HG02798 (cell line): ENCODE results near the gene CRYL1.

Source experiments
- ATAC-seq: cut with Tn5 transposase; IDR thresholded peaks from one replicate; pipeline ENCODE4 v1.9.1; 2021; ENCODE audit warnings: mild to moderate bottlenecking; ENCODE audit not compliant: unreplicated experiment, poor library complexity

Gene CRYL1

DNA sequence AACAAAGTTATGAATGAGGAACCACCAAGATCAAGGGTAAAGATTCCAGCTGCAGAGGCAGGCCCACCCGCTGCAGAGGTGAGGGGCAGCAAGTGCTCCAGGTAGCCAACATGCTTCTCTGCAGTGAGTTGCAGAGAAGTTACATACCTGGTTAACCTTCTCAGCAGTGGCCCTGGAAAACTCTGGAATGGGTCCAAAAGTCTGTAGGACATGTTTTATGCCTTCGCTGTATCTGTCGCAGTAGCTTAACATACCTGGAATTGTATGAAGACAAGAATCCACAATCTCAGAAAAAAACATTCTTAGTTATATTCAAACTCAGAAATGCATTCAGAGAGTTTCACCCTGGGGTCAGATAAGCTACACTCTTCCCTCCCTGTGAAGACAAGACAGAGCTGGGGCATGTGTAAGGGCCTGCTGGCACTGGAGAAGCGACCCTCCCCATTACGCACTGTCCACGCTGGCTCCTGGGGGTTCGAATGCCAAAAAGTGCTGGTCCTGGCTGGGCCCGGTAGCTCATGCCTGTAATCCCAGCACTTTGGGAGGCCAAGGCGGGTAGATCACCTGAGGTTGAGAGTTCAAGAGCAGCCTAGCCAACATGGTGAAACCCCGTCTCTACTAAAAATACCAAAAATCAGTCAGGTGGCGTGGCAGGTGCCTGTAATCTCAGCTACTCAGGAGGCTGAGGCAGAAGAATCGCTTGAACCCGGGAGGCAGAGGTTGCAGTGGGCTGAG is 121.0 kb downstream of the CRYL1 start:
- ATAC-seq: no peak

DNA sequence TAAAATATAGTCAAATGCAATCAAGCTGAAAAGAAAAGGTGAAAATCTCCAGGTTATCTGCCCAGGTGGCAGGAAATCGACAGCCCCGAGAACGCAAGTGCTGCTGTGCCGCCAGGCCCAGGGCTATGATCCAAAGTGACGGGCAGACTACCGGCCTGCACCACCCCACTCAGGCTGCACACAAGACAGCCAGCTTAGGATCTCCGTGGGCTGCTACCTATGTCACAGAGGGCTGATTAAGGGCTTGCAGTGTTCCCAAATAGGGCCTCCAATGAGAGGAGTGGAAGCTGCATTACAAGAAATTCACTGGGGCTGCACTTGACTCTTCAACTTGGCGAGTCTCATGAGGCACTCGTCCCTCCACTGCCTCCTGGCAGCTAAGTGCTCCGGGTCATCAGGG is 121.8 kb downstream of the CRYL1 start:
- no peak for ATAC-seq

DNA sequence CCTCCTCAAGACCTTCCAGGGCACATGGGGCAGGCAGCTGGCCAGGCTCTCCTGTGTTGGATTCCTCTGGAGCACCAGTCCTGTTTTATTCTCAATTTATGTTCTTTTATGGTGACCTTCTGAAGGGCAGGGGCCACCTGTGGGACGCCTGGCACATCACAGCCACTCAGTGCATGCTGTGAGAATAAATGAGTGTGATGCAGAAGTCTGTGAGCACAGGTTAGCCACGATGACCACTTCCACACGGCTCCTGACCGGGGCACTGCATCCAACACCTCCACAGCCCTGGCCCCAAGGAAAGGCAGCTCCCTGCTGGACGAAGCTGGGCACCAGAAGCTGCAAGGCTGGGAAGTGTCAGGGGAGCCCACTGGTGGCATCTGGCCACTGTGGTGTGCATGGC is 122.8 kb downstream of the CRYL1 start:
- ATAC-seq: no peak

DNA sequence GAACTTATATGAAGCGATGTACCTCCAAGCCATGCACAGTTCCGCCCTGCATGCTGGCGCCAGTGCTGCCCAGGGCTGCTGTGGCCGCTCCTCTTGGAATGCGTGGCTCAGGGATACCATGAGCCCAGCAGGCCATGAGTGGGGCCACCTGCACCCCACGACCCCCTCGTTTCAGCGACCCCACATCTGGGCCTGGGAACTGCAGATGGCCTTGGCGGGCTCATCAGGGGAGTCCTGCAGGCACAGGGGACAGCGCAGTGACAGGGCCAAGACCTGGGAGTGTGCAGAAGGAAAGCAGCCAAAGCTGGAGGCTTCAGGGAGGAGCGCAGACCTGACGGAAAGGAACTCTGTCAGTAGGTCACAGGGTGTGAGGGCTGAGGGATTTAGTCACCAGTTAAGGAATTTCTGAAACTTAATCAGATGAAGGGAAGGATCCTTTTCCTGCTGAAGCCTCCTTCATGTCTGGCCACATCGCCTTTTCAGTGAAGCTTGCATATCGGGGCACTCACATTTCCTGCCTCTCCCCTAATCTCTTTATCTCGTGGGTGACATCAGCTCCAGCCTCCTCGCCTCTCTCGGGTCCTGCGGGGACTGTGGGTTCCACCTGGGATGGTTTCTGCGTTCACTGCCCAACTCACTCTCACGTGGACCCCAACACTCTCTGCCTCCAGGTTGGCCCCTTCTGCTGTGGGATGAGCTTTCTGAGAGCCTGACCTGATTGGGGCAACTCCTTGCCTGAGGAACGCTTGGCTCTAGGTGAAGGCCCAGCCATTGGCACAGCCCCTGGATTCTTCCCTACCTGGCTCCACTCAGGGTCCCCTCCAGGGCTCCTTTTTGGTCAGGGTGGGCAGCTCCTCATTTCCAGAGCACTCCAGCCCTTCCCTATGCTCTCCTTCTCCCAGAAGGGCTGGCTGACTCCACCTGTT is 123.5 kb downstream of the CRYL1 start:
- no peak for ATAC-seq

DNA sequence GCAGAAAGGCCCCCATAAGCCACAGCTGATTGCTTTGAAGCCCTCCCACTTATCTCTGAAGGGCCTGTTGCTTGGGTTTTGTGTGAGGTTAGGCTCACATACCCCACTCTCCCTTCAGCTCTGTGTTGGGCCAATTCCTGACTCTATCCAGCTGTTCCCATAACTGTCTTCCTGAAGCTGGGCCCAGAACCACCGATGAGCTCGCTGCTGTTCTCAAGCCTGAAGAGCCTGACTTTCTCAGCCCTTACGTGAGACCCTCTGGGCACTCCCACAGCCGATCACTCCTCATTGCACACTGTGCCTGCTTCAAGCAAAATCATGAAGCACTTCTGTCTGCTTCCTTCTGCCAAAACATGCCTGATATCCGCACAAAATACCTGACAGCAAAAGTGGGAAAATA is 124.1 kb downstream of the CRYL1 start:
- ATAC-seq: no peak

DNA sequence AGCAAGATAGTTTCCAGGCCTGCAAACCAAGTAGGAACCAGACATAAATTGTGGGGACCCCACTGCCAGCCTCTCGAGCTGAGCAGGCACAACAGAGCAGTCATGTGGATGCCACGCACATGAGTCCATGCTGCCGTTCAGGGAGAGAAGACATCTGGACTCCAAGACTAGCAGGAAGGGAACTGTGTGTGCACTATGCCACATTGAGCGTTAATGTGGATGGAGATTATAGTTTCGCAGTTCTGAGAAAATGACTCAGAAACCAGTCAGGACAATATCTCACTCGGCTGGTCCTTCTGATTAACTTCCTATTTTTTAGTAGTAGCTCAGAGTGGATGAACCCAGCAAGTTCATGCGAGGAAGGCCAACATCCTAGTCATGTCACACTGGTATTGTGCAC is 124.9 kb downstream of the CRYL1 start:
- no peak for ATAC-seq

DNA sequence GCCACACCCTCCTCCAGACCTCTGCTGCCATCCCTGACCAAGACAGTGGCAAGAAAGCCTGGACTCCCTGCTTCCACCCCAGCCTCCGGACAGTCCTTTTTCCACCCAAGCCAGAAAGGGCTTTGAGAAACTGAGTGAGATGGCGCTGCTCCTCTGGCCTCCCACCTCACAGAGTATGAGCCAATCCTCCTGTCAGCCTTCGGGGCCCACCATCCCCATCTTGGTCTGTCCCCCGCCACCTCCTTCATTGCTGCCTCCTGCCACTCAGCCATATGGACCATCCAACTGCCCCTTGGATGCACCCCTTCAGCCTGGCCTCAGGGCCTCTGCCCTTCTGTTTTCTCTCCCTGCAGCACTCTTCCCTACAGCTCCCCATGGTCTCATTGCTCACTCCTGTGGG is 125.7 kb downstream of the CRYL1 start:
- ATAC-seq: no peak

DNA sequence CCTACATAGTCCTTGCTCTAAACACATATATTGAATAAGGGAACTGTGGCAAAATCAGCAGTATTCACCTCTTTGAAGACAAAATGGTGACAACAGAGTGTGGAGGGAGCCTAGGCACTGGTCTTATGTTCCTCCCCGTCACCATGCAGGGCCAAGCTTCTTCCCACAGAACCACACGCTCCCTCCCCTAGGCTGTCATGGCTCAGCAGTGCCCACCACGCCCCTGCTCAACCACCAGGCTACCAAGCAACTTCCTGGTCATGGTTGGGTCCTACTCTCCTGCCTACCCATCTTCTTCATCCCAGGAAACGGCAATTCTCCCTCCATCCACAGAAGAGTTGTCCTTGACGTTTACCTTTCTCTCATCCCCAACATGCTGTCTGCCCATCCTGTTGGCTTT is 126.1 kb downstream of the CRYL1 start:
- no peak for ATAC-seq

DNA sequence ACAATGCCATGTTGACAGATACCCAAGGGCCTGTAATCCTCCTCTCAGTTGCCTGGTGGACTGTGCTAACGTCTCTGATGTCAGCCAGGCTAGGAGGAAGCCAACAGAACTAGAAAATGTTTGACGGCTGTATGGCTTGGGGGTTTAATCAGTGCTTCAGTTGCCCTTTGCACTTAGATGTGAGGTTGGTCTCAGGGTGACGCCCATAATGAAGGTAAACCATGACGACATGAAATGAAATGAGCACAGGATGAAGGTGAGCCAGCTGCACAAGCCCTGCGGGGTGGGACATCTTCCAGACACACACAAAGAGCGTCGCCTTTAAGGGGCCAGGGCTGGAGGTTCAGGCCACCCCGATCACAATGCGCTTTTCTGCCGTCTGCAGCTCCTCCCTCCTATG is 127.2 kb downstream of the CRYL1 start:
- no peak for ATAC-seq

DNA sequence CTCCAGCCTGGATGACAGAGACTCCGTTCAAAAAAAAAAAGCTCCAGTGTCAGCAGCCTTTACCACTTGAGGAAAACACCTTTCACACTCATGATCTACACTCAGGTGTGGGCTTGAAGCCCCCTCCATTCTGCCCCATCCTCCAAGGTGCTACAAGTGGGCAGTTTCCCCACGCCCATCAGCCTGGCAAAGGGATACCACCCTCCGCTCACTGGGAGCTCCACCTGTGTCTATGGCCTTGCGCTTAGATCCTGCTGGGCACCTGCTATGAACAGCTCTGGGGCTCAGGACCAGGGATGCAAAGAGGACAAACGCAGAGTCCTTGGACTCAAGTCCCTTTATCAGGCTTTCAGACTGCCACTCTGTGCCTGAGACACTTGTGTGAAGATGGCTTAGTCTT is 127.8 kb downstream of the CRYL1 start:
- ATAC-seq: no peak

DNA sequence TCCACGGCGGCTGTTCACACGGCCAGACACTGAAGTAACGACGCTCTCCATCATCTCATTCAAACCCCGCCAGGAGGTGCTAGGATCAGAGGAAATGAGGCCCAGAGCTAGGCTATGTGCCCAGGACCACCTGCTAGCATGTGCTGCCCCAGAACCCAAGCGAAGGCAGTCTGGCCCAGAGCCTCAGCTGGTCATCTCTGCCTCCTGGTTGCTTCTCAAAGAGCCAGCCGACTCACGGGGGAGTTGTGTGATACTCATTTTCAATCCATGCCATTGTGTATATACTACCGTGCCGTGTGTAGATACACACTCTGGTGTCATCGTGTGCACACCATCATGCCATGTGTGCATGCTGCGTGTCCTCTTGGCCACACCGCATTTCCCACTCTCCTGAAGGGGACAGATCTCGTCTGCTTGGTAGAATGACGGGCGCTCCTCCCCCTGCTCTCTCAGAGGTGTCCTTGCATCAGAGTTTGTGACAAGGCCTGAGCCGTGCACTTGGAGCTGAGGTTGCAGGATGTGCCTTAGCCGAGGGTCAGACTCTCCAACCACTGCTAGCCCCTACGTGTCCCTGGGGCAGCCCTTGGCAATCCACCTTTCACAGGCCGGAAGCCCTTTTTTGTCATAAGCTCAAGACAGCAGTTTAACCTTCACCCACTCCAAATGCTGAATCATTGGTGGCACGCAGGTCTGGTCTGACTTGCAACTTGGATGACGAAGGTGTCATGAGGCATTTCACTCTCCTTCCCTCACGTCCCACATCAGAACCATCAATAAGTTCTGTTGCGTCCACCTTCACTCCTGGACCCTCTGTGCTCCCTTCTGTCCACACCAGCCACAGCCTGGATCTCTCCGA is 130.4 kb downstream of the CRYL1 start:
- ATAC-seq: no peak

DNA sequence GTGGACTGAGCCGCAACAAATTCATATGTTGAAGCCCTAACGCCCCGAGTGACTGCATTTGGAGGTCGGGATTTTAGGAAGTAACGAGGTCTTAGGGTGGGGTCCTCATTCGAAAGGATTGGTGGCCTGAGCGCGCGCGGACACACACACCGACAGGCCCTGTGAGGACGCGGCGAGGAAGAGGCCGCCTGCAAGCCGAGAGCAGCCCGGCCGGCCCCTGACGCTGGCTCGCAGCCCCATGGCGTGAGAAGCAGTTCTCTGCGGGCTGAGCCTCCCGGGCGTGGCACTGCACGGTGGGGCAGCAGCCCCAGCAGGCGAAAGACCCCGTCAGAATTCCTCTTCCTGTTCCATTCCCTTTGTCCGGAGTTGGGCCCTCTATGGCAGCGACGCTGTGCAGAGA is 131.2 kb downstream of the CRYL1 start:
- no peak for ATAC-seq

DNA sequence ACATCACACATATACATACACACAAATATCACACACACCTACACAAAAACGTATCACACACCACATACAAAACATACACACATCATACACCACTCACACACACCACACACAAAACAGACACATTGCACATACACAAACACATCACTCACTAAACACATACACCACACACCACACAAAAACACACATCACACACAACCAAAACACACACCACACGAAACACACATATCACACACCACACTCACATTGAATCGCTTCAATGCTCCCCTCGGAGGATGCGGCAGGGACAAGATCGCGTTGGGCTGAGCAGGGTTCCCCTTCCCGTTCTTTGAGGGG is 131.5 kb downstream of the CRYL1 start:
- no peak for ATAC-seq

DNA sequence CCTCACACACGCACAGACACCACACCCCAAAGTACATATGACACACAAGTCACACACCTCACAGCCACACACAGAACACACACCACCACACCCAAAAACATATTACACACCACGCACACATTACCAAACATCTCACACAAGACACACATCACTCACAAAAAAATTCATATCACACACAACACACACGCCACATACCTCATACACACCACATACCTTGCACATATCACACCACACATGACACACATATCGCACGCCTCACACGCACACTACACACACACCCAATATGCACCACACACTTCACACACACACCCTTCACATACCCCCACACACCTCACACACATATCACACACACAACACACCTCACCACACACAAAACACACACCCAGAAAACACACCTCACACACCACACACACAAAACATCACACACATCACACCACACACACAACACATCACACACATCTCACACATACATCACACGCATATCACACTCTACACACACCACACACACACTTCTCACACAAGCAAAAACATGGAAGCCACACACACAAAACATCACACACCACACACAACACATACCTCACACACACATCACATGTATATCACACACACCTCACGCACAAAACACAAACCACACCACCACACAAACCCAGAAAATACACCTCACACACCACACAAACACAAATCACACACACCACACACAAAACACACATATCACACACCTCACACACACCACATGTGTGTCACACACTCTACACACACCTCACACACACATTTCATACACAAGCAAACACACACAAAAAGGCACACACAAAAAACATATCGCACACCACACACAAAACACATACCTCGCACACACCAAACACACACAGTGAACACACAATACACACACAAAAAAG is 132.1 kb downstream of the CRYL1 start:
- ATAC-seq: no peak

DNA sequence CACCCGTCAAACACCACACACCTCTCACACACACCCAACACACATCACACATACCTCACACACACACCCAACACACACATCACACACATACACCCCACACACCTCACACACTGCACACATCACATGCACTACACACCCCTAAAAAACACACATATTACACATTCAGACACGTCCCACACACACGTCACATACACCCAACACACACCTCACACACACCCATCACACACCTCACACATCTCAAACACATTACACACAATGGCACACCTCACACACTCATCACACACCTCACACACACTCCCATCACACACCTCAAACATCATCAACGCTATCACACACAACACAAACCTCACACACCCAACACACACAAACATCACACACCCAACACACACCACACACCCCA is 133.1 kb downstream of the CRYL1 start:
- ATAC-seq: no peak

DNA sequence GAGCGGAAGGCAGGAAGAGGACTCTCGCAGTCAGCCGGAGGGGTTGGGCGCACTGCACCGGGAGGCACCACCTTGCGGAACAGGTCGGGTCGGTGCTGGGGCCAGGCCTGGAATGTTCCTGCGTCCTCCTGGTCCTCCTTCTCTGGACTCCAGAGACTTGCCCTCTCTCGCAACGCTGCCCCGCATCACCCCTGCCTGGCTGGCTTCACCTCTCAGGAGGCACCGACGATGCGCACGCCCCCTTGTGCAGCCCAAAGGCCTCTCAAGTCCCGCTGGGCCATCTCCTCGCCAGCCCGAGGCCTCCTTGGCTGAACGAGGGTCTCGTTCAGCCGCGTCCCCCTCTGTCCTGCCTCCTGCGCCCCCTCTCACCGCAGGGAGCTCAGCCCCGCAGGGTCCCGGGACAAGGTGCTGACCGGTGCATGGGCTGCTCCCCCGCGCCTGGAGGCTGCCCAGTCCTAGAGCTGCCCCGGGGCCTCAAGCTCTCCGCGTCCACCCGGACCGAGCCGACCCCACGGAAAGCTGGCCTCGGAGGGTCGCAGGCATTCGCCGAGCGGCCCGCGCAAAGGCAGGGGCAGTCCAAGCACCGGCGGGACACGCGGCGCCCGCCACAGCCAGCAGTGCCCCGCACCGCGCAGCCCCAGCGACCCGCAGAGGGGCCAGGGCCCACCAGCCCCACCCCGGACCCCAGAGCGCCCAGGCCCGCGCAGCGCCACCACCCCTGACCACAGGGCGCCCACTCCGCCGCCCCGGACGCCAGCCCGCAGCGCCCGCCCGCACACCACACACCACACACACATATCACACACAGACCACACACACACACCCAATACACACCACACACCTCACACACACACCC is 133.8 kb downstream of the CRYL1 start:
- ATAC-seq: no peak

DNA sequence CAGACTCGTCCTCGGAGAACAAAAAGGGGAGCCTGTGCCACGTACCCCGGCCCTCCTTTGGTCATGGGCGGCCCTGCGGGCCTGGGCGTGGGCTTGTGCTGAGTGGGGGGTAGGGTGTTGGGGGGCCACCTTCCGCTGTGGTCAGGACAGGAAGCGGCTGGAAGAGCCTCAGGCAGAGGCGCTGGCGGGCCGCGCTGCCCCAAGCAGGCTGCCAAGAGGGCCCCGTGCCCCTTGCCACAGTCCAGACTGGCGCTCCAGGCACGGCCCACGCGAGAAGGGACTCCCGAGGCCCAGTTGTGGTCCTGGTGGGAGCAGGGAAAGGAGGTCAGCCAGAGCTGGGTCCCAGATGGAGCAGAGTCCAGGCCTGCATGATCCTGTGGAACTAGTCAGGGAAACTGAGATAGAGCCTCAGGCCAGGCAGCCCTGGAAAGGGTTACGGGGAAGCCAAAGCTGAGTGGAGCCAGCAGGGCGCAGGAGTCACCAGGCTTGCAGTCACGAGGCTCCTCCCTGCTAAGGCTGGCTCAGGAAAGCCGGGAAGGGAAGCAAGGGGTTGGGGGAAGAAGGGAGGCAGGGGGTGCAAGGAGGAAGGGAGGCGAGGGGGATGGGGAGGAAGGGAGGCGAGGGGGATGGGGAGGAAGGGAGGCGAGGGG is 135.0 kb downstream of the CRYL1 start:
- no peak for ATAC-seq

DNA sequence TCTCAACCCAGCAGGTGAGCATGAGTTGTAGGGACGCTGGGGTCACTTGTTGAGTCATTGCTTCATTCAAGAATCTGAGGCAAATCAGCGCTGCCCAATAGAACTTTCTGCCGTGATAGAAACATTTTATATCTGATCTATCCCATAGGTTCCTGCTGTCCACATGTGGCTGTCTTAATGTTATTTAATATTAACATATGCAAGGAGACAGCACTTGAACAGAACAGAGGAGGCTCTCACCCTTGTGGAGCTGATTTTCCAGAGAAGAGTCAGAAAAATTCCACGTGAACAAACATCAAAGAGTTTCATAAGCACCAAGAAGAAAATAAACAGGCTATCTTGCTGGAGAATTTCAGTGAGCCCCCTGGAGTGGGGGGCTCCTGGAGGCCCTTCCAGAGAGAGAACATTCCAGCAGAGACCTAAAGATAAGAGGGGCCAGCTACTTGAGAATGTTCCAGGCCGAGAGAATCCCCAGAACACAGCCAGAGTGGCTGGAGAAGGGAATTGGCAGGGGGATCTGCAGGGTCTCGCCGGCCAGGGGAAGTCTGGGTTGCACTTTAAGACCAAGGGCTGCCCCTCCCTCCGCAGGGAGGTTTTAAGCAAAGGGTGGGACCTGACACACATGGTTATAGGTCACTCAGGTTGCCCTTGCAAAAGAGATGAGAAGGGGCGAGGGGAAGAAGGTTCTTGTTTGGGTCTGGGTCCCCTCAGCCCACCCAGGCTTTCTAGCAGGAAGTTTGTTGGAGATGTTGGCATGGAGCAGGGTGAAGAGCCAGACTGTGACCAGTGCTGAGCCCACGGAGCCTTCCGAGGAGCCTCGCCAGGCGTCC is 135.7 kb downstream of the CRYL1 start:
- no peak for ATAC-seq
